Esophagus squamous epithelium (tissue), 4 donors: Measurements from ENCODE around the gene OBSCN.

Source experiments
- POLR2A ChIP-seq, 4 donors: fragments of 450-650 bp; IDR thresholded peaks; one replicate each; pipeline ENCODE4 v1.6.1; 2017; ENCODE audit warnings: antibody characterized with exemption in 4 of 4, mild to moderate bottlenecking in 4 of 4, moderate library complexity in 3 of 4
- TF ChIP-seq, protein P1 (sequence below), 6 experiments: fragments of 450-650 bp in 4 of 6; fragments of 200-600 bp in 2 of 6; sonication (generic) in 2 of 6; IDR thresholded peaks; one replicate each; pipeline ENCODE4 v1.5.1; 2016 to 2019; ENCODE audit warnings: antibody characterized with exemption in 6 of 6, mild to moderate bottlenecking in 4 of 6, moderate library complexity in 4 of 6

DNA sequence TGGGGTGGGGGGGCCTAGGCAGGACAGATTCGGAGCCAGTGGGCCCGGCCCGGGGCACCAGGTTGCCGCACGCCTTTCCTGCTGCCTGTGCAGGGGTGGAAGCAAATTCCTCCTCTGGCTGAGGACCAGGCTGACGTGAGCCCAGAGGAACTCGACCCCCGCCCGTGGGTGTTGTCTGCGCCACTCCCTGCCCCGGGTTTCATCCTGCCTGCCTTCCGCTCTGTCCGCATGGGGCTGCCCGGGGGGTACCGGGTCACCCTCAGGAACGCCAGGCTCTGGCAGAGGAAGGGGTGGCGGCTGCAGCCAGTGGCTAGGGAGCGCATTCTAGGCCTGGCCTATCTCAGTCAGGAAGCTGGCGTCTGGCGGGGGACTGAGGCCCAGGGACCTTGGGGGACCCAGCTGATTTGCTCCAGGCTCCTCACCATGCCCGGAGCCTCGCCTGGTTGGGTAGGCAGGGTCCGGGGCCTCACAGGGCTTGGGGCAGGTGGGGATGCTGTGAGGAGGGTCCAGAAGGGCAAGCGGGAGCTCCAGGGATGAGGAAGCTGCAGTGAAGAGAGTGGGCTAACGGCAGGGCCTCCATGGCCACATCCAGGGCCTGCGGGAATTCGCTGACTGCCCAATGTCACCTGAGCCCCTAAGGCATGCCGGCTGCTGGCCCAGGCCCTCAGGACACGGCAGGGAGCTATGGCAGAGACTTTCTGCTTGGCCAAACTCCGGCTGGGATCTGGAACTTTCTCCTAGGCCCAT is 44.7 kb upstream of the OBSCN start:
- peak in 1 of 4 donors; percentile 39 for TF ChIP-seq POLR2A (IDR thresholded peaks at IDR 0.05)
- TF ChIP-seq, protein P1, sequence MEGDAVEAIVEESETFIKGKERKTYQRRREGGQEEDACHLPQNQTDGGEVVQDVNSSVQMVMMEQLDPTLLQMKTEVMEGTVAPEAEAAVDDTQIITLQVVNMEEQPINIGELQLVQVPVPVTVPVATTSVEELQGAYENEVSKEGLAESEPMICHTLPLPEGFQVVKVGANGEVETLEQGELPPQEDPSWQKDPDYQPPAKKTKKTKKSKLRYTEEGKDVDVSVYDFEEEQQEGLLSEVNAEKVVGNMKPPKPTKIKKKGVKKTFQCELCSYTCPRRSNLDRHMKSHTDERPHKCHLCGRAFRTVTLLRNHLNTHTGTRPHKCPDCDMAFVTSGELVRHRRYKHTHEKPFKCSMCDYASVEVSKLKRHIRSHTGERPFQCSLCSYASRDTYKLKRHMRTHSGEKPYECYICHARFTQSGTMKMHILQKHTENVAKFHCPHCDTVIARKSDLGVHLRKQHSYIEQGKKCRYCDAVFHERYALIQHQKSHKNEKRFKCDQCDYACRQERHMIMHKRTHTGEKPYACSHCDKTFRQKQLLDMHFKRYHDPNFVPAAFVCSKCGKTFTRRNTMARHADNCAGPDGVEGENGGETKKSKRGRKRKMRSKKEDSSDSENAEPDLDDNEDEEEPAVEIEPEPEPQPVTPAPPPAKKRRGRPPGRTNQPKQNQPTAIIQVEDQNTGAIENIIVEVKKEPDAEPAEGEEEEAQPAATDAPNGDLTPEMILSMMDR (IDR thresholded peaks at IDR 0.05): no peak
